GM19193 (cell line): ENCODE data around the gene WFDC12.

ENCODE experiments used
- POLR2A ChIP-seq: IDR thresholded peaks from 4 replicates; pipeline ENCODE4 v1.6.1; 2011; ENCODE audit not compliant: insufficient read depth, insufficient read length; ENCODE audit errors: extremely low read depth

WFDC12 gene

GRCh38 chr20:45124365-45124764, at the start of gene WFDC12:
Gene WFDC12 (minus strand): TSS chr20:45124465. CDS start chr20:45124447, 18 bp downstream.
- TF ChIP-seq POLR2A: no peak

DNA sequence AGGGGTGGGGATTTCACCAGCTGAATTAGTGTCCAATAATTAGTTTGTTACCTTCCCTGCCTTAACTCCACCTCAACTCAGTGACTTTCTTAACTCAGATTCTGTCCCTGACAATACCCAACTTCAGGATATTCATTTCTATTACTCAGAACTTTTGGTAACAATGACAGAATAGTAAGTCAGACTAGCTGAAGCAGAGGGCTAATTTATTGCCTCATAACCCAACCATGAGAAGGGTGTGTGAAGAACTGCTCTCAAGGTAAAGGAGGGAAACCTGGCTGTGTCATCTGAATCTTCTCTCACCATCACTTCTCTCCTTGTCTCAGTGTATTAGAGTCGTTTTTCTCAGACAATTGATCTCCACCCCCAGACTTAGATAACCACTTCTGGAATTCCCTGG, 49.3 kb upstream of the WFDC12 start:
- no peak for TF ChIP-seq POLR2A

GRCh38 chr20:45164906-45165305, 40.6 kb upstream of the WFDC12 start:
- TF ChIP-seq POLR2A: no peak

DNA sequence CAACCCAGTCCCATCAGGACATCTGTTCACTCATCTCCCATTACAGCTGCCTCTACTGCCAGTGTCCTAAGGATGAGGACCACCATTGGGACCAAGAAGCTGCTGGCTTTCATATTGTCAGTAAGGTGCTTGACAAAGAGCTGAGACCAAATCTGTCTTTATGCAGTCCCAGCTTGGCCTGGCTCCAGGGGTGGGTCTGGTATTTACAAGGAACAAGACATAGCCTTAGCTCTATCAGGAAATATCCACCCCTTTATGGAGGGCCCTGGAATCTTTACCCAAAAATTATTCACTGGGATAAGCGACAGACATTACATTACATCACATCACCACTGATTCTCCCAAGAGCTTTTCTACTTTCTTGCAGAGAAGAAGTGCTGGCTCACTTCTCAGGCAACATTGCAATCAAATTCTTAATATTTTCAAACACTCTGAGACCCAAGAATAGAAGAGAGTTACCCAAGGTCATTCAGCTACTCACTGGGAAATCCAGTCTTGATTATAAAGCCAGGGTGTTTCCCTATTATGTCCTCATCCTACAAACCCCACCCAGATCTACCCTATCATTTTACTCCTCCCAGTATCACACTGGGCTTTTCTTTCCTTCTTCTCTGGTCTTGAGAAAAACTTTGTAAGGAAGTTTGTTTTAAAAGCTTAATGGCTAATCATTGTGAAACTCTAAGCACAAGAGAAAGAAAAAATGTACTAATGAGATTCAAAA, 39.0 kb upstream of the WFDC12 start:
- no peak for TF ChIP-seq POLR2A

DNA sequence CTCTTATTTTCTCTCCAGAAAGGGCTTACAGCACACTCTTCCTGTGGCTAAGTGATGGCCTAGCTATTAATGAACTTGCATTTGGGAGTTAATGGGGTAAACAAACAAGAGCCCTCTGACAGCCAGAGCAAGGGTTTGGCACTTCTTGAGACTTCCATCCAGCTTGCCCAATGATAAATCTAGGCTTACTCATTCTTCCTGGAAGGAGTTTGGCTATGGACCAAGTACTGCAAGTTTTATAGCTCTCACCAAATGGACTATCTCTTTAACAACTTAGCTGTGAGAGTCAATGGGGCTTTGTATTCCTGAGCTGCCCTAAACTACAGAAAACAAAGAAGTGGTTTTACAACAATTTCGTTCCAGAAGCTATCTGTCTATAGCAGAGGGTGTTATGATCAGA, 33.7 kb upstream of the WFDC12 start:
- TF ChIP-seq POLR2A: no peak

DNA sequence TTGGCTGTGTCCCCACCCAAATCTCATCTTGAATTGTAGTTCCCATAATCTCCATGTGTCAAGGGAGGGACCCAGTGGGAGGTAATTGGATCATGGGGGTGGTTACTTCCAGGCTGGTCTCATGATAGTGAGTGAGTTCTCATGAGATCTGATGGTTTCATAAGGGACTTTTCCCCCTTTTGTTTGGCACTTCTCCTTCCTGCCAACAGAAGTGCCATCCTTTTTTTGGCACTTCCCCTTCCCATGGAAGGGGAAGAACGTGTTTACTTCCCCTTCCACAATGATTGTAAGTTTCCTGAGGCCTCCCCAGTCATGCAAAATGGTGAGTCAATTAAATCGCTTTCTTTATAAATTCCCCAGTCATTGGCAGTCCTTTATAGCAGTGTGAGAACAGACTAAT, 32.4 kb upstream of the WFDC12 start:
- TF ChIP-seq POLR2A: no peak

DNA sequence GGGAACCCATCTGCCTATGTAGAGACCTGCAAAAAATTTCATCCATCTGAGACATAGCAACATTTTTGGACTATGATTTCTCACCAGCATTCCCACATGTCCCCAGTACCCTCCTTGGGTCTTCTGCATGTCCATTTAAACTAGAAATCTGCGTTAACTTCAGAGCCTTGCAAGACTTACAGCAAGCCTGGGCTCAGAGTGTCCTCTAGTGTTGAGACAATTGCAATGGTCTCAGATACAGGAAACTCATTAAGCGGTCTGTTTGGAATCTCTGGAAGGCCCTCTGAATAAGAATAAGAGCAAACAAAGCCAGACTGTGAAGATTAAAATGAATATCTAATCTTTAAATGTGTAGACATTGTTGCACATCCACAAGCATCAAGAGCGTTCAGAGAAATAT, 29.9 kb upstream of the WFDC12 start:
- no peak for TF ChIP-seq POLR2A

DNA sequence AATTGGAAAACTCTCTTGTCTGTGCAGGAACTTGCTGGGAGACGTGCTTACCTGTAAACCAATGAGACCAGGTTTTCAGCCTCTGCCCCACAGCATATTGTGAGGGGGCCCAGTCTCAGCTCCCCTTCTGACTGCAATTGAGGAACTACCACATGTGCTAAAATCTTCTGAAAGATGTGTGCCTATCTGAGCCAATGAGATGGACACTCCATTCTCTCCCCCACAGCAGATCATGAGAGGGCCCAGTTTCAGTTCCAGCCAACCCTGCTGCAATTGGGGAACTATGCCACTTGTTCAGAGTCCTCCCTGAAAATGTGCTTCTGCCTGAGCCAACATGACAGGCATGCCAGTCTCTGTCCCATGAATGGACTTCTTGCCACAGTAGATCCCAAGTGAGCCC, 29.5 kb upstream of the WFDC12 start:
- TF ChIP-seq POLR2A: no peak

- no peak for TF ChIP-seq POLR2A
Observed at GRCh38 chr20:45153147-45153546, 28.9 kb upstream of the WFDC12 start.

DNA sequence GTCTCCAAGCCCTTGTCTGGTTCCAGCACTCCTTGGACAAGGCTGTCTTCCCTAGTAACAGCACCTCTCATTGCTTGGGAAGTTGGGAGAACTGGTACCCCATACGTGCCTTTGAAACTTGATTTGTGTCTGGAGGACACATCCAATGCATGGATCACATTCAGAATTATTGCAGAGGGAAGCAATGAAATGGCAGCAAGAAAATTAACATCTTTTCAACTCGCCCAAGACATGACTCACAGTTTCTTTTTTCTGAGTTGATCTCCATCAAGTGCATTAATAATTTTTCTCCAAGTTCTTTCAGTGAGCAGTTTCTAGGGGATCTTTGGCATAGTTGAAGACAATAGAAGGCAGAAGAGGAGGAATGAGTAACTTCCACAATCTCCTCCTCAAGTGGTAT, 28.1 kb upstream of the WFDC12 start:
- no peak for TF ChIP-seq POLR2A

- TF ChIP-seq POLR2A: no peak
Observed at GRCh38 chr20:45149062-45149461, 24.8 kb upstream of the WFDC12 start.

DNA sequence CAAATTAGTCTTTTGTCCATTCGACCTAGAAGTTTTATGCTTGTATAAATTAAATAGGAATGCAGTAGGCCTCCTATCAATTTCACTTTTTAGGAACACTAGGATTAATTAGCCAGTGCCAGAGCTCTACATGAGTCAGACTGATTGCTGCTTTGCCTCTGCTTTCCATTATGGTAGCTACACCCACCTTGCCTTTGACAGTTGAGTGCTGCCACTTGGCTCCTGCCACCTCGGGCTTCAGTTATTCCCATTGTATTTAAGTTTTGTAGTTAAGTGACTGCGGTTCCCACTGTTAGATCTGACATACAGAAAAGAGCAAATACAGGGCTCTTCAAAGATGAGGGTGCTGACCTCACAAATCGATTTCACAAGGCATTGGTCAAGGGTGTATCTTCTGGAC, 16.6 kb upstream of the WFDC12 start:
- no peak for TF ChIP-seq POLR2A

- TF ChIP-seq POLR2A: no peak
Observed at GRCh38 chr20:45138561-45139300, 14.5 kb upstream of the WFDC12 start.

DNA sequence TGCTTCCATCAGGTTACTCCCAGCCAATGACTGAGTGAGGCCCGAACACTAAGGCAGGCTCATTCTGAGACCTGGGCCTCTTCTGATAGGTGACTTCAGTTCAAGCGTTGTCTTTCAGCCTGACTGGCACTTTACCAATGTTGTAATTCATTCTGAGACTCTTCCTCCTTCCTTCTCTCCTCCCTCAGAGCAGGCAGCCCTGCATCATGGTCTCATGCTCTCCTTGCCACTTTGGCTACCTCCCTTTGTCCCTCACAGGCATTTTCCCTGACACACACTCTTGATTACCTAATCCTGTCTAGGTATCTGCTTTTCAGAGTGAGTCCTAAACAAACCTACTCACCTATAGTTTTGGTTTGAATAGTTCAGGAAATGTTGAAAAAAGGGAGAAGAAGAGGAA, 12.6 kb upstream of the WFDC12 start:
- TF ChIP-seq POLR2A: no peak

DNA sequence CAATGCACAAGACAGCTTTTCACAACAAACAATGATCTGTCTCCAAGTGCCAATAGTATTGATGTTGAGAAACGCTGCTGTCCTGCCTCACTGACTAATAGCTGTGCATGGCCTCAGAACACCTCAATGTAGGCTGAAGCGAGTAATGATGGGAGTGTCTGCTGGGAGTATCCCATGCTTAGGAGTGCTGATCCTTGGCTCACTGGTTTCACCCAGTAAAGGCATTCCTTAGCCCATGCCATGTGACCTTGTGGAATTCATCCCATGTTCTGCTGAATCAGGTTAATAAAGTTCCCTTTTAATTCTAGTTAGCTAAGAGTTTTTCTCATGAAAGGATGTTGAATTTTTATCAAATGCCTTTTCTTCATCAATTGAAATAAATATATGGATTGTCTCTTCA, 3.8 kb upstream of the WFDC12 start:
- TF ChIP-seq POLR2A: no peak

GRCh38 chr20:45121388-45121787, 2.9 kb downstream of the WFDC12 start:
- TF ChIP-seq POLR2A: no peak
